NCI-H2227 treated with DMSO at 0.1 percent for 48 hours (cell line): ENCODE measurements around the gene ZNF225.
A peak's percentile ranks its signal among the peaks of the same experiment; 100 is the strongest.
"Not testable (repeated sequence)": the region's sequence is repeated elsewhere in the genome, so short reads cannot be mapped to it uniquely, and the experiment has no call there.

Experiments used
- DNase-seq: peaks from one replicate; lab custom pipeline; 2025; lab: John Stamatoyannopoulos, UW

Gene ZNF225

DNA sequence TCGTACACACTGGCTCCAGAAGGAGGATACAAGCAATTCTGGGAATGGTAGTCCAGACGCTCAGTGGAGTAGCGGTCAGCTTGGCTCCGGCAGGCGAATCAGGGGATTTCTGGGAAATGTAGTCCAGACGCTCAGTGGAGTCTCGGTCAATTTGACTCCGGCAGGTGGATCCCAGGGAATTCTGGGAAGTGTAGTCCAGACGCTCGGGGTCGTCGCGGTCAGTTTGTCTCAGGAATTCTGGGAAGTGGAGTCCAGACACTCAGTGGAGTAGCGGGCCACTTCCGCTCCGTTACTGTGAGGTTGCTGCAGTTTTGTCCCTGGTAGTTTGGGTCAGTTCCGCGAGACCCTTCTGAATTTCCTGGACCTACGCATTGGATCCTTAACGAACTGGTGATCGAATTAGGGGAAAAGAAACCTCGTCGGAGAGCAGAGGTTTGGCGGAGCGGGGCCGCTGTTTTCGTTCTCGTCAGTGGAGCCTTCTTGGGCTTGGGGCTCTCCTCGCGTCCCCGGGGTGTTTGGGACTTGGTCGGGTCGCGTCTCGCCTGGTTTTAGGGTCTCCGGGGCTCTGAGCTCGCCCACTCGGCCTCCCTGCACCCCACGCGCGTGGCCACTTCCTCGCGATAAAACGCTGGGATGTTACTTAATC, at the start of gene ZNF225:
Gene ZNF225, plus strand, starts transcription at position 262 of the 646 bp plus-strand sequence. CDS start 2,429 bp downstream, outside the sequence.
- peak; percentile 94 for DNase-seq

DNA sequence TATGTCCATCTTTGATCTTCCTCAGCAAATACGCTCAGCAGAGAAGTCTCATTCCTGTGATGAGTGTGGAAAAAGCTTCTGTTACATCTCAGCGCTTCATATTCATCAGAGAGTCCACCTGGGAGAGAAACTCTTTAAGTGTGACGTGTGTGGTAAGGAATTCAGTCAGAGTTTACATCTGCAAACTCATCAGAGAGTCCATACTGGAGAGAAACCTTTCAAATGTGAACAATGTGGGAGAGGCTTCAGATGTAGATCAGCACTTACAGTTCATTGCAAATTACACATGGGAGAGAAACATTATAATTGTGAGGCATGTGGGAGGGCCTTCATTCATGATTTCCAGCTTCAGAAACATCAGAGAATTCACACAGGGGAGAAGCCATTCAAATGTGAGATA, 46.9 kb upstream of the ZNF225 start:
- DNase-seq: no peak

DNA sequence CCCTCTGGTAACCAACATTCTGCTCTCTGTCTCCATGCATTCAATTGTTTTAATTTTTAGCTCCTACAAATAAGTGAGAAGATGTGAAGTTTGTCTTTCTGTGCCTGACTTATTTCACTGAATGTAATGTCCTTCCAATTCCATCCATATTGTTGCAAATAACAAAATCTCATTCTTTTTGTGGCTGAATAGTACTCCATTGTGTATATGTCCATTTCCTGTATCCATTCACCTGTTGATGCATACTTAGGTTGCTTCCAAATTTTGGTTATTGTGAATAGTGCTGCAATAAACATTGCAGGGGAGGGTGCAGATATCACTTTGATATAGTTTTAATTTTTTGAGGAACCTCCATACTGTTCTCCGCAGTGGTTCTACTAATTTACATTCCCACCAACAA, 43.8 kb upstream of the ZNF225 start:
- no peak for DNase-seq

DNA sequence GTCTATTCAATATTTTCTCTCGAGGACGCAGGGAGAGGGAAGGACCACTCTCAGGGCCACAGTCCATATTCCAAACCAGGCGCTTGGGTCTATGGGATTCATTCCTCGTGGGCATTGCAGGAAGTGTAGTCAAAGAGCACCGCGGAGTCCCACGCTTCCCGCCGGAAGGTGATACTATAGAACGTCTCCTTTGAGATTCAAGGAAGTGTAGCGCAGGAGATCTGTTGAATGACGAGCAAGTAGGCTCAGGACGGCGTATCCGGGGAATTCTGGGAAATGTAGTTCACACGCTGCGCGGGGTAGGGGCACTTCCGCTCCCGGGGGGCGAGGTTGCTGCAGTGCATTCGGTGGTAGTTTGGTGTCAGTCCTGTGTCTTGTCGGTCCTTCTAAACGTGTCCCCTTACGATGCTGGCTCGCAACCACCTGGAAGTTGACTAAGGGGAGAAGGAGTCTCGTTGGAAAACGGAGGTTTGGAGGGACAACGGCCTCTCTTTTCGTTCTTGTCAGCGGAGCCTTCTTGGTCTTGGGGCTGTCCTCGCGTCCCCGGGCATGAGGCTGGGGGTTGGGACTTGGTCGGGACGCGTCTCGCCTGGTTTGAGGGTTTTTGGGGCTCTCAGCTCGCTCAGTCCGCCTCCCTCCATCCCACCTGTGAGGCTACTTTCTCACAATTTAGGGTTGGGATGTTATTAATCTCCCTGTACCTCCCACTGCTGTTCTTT, 41.2 kb upstream of the ZNF225 start, which contains the start of gene ZNF284:
Gene ZNF284, plus strand, starts transcription at position 336 of the 719 bp plus-strand sequence. CDS start 4,231 bp downstream, outside the sequence.
- DNase-seq: peak; percentile 74

DNA sequence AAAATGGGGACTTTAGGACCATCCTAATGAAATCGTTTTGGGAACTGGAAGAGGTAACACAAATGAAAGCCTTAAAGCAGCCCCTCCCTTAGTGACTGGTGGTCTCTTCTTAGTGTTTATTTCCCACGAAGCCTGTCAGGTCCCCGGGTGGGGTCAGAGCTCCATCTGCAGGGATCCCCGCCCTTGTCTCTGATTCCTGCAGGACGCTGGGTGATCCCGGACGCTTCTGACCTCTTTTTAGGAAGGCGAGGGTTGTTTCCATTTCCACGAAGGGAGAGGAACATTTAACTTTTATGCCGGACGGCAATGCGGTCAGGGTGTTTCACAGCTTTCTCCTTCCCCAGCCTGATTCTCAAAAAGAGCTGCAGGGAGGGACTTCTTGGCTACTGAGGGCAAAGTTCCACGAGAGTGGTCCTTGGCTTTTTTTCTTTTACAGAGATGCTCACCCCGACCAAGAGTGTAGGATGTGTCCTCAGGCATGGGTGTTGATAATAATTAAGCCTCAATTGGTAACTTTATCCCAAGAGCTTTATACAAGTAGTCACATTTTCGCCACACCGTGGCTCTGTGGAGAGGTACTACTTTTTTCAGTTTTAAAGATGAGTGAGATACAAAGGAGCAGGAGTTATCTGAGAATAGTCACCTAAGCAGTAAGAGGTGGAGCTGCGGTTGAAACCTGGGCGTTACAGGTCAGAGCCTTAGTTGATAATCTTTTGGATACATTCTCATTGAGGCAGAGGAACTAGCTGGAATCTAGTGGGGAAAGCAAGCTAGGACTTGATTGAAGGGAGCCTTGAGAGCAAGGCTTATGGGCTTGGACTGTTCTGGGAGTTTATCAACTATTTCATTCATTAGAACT, 40.4 kb upstream of the ZNF225 start:
- no peak for DNase-seq

DNA sequence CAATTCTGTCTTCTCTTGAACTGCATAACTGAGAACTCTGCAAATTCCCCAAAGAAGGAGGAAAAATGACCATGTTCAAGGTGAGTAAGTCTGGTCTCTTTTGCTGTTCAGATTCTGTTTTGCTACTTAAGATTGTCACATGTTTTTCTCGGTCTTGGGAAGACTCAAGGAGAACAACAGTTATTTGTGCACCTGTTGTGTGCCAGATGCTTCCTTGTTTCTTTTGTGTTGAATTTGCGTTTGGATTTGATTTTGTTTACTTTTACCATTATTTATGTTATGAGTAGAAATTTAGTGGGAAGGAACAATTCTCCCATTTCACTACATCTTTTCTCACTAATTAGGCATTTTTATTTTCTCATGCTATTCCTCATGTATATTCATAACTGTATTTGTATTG, 36.9 kb upstream of the ZNF225 start:
- DNase-seq: no peak

DNA sequence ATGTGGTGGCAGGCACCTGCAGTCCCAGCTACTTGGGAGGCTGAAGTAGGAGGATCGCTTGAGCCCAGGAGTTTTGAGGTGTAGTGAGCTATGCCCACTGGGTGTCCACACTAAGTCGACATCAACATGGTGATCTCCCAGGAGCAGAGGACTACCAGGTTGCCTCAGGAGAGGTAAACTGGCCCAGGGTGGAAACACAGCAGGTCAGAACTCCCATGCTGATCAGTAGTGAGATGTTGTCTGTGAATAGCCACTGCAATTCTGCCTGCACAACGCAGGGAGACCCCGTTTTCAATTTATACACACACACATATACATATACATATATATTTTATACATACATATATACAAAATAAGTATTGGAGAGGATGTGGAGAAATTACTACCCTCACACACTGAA, 21.1 kb upstream of the ZNF225 start:
- DNase-seq: no peak

DNA sequence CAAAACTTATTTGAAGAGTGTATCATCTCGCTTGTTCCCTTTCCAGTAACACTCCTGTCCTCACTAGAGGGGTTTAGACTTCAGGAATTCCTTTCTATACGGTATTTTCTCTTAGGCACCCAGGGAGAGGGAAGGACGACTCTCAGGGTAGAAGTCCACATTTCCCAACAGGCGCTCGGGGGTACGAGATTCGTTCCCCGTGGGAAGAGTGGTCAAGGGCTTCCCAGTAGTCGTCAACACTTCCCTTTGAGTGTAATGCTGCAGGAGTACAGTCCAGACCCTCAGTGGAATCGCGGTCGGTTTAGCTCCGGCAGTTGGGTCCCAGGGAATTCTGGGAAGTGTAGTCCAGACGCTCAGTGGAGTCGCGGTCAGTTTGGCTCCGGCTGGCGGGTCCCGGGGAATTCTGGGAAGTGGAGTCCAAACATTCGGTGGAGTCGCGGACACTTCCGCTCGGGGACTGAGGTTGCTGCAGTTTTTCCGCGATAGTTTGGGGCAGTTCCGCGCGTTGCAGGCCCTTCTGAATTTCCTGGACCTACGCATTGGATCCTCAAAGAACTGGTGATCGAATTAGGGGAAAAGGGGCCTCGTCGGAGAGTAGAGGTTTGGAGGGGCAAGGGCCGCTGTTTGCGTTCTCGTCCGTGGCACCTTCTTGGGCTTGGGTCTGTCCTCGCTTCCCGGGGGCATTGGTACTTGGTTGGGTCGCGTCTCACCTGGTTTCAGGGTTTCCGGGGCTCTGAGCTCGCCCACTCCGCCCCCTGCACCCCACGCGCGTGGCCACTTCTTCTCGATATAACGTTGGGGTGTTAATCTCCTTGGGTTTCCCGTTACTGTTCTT, 19.1 kb upstream of the ZNF225 start, which contains the start of gene ZNF224:
Gene ZNF224, plus strand, starts transcription at position 431 of the 835 bp plus-strand sequence. CDS start 3,513 bp downstream, outside the sequence.
- DNase-seq: peak; percentile 89

DNA sequence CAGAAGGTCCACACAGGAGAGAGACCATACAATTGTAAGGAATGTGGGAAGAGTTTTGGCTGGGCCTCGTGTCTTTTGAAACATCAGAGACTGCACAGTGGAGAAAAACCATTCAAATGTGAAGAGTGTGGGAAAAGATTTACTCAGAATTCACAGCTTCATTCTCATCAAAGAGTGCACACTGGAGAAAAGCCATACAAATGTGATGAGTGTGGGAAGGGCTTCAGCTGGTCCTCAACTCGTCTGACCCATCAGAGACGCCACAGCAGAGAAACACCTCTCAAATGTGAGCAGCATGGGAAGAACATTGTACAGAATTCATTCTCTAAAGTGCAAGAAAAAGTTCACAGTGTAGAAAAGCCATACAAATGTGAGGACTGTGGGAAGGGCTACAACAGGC, 5.4 kb upstream of the ZNF225 start:
- no peak for DNase-seq

DNA sequence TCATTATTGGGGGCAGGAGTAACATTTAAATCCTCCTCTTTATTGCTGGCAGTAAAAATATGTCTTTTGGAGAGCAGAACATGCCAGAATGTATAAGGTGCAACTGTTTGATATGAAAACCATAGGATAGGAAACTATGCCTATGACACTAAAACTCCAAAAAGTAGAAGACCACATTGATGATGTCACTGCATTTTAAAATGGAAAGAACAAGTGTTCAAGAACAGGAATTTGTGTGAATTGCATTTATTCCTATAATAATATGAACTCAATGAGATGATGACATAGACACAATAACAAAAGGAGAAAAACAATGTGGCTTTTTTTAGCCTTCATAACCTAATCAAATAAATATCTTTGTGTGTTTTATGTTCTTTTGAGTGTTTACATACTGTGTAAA, 3.7 kb upstream of the ZNF225 start:
- no peak for DNase-seq

DNA sequence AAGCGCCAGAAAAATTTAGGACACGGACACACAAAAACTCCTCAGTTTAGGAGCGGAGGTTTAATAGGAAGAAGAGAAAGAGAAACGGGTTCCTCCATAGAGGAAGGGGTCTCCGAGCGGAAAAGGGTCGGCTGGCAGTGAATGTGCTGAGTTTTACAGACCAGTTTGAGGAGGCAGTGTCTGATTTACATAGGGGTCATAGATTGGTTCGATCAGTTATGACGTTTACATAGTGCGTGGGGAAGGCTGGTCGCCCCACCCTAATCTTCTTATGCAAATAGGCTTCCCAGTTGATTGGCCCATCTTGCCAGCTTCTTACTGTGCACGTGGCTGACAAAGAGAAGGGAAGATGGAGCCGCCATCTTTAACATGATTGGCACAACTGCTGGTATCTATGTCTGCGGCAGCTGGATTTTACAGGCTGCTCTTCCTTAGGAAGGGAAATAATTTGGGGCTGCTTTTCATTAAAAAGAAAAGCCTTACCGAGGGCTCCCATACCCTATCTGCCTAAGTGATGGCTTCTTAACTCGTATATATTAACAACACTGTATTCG, 1.2 kb upstream of the ZNF225 start:
- no peak for DNase-seq

DNA sequence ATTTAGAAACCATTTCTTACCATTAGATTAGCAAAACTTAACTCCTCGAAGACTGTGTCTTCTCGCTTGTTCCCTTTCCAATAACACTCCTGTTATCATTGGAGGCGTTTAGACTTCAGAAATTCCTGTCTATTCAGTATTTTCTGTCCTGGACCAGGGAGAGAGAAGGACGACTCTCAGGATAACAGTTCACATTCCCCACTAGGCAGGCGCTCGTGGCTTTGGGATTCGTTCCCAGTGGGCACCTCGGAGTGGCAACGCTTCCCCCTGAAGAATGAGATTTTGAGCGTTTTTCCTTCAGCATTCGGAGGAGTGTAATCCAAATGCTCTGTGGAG, 429 bp upstream of the ZNF225 start:
- DNase-seq: no peak

DNA sequence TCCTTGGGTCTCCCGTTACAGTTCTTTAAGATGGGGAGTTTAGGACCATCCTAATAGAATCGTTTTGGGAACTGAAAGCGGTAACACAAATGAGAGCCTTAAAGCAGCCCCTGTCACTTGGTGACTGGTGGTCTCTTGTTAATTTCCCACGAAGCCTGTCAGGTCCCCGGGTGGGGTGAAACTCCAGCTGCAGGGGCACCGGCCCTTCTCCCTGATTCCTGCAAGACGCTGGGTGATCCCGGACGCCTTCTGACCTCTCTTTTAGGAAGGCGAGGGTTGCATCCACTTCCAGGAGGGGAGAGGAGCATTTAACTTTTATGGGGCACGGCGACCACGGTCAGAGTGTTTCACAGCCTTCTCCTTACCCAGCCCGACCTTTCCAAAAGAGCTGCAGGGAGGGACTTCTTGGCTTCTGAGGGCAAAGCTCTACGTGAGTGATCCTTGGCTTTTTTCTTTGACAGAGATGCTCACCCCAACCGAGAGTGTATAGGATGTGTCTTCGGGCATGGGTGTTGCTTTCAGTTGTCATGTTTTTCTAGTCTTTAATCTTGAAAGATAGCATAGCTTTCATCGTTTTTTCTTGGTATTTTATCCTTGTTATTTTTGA, 688 bp downstream of the ZNF225 start:
- no peak for DNase-seq

DNA sequence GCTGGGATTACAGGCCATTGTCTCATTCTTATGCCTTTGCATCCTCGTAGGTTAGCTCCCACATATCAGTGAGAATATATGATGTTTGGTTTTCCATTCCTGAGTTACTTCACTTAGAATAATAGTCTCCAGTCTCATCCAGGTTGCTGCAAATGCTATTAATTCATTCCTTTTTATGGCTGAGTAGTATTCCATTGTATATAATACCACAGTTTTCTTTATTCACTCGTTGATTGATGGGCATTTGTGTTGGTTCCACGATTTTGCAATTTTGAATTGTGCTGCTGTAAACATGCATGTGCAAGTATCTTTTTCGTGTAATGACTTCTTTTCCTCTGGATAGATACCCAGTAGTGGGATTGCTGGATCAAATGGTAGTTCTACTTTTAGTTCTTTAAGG, 8.0 kb downstream of the ZNF225 start:
- not testable (repeated sequence) for DNase-seq

DNA sequence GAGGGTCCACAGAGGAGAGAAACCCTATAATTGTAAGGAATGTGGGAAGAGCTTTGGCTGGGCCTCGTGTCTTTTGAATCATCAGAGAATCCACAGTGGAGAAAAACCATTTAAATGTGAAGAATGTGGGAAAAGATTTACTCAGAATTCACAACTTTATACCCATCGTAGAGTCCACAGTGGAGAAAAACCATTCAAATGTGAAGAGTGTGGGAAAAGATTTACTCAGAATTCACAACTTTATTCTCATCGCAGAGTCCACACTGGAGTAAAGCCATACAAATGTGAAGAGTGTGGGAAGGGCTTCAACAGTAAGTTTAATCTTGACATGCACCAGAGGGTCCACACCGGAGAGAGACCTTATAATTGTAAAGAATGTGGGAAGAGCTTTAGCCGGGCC, 18.8 kb downstream of the ZNF225 start:
- no peak for DNase-seq

DNA sequence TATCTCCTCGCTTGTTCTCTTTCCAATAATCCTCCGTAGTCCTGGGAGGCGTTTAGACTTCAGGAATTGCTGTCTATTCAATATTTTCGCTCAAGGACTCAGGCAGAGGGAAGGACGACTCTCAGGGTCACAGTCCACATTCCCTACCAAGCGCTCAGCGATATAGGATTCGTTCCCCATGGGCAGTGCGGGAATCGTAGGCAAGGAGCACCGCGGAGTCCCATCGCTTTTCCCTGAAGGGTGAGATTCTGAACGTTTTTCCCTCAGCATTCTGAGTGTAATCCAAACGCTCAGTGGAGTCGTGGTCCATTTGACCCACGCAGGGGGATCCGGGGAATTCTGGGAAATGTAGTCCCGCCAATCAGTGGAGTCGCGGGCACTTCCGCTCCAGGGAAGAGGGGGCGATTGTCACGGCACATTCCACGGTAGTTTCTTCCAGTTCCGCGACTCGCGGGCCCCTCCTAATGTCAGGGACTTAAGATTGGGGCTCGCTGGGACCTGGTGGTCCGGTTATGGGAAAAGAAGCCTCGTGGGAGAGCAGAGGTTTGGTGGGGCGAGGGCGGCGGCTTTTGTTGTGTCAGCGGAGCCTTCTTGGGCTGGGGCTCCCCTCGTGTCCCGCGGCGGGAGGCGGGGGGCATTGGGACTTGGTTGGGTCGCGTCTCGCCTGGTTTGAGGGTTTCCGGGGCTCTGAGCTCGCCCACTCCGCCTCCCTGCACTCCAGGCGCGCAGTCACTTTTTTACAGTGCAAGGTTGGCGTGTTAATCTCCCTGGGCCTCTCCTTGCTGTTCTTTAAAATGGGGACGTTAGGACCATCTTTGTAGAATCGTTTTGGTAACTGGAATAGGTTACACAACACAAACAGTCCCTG, 28.2 kb downstream of the ZNF225 start, which contains the start of gene ZNF234:
Gene ZNF234, plus strand, starts transcription at position 364 of the 868 bp plus-strand sequence. CDS start 3,079 bp downstream, outside the sequence.
- DNase-seq: peak; percentile 44

DNA sequence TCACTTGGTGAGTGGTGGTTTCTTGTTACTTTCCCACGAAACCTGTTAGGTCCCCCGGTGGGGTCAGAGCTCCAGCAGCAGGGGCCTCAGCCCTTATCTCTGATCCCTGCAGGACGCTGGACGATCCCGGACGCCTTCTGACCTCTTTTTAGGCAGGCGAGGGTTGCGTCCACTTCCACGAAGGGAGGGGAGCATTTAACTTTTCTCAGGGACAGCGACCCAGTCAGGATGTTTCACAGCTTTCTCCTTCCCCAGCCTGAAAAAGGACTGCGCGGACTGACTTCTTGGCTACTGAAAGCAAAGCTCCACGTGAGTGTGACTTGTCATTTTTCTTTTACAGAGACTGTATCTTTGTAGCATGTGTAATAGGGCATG, 28.8 kb downstream of the ZNF225 start:
- no peak for DNase-seq

DNA sequence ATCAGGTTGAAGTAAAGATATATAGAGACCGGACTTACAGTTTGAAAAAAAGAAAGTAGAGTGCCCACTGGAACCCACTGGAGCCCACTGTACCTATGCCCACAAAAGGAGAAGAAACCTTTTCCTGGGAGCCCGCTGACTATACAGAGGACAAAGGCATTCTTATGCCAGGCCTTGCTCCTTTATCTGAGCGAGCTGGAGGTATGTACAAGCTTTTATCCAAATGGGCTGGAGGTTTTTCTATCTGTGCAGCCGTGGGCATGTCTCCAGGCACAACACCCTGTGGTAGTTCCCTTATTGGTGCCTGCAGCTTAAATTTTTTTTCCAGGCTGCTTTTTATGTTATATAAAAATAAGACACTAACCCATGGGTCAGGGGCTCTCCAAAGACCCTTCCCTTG, 36.6 kb downstream of the ZNF225 start:
- no peak for DNase-seq

DNA sequence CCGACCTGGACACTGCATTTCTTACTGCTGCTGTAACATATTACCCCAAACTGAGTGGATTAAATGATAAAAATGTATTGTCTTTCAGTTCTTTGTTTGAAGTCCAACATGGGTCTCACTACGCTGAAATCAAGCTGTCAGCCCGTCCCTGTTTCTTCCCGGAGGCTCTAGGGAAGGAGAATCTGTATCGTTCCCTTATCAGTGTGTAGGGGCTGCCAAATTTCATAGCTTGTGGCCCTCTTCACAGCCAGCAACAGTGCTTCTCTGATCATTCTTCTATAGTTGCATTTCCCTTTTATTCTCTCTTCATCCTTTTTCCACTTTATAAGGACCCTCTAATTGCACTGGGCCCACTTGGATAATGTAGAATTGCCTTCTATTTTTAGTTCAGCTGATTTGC, 38.3 kb downstream of the ZNF225 start:
- DNase-seq: no peak

DNA sequence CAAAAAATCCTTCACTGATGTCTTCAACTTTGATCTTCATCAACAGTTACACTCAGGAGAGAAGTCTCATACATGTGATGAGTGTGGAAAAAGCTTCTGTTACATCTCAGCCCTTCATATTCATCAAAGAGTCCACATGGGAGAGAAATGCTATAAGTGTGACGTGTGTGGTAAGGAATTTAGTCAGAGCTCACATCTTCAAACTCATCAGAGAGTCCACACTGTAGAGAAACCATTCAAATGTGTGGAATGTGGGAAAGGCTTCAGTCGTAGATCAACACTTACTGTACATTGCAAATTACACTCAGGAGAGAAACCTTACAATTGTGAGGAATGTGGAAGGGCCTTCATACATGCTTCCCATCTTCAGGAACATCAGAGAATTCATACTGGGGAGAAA, 43.3 kb downstream of the ZNF225 start:
- DNase-seq: no peak
